ENCODE measurements around the gene MMAB. TPM values are rescaled to one million over a fixed set of nuclear protein-coding genes. Genes with fewer than 3 reads are reported as not detected.
A peak's percentile ranks its signal among the peaks of the same experiment; 100 is the strongest.

MMAB gene
- total RNA-seq, 1 donor from 2014 or later, result 48.1 TPM

DNA sequence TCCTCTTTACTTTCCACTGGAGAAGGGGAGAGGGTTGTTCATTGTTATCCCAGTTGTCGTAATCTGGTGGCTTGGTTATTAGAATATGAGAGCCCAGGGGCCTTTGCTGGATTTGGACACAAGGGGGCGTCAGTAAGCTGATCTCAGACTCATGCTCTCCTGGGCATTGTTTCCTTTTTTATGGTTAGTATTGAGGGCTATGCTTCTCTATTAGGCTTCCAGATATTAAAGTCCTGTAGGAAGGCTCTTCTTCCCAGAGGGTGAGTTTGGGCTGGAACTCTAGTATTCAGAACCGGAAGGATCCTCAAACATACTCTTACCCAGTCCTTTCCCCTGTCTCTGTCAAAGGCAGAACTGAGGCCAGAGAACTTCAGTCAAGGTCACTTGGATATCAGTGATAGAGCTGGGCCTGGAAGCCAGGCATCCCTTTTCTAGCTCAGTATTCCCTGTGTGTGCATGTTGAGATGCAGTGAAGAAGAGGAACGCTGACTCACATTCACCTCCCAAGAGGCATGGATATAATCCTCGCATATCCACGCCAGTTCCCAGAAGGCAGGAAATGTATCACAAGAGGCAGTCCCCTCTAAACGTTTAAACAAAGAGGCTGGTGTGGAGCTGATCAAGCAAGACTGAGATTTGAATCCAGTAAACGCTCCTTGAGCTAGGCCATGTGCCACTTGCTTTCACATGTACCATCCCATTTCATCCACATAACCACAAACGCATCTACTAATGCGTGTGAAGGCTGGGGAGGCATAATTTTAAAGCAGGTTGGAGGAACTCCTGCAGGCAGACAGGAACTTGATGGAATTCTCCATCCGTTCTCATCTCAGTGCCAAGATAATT, 54.3 kb downstream of the MMAB start:
- no peak for DNase-seq (ENCODE audit: low read depth)
- Histone ChIP-seq H3K36me3 (ENCODE audit: control insufficient read depth, insufficient read depth, low read length) (peaks cover 2% of the 10 kb centered on the region), H3K4me3 (ENCODE audit: low read depth, low read length) (no peak overlapping the region), H3K27me3 (ENCODE audit: control insufficient read depth, insufficient read depth, low read length) (no peaks in the 10 kb centered on the region)
- TF ChIP-seq, protein P1, sequence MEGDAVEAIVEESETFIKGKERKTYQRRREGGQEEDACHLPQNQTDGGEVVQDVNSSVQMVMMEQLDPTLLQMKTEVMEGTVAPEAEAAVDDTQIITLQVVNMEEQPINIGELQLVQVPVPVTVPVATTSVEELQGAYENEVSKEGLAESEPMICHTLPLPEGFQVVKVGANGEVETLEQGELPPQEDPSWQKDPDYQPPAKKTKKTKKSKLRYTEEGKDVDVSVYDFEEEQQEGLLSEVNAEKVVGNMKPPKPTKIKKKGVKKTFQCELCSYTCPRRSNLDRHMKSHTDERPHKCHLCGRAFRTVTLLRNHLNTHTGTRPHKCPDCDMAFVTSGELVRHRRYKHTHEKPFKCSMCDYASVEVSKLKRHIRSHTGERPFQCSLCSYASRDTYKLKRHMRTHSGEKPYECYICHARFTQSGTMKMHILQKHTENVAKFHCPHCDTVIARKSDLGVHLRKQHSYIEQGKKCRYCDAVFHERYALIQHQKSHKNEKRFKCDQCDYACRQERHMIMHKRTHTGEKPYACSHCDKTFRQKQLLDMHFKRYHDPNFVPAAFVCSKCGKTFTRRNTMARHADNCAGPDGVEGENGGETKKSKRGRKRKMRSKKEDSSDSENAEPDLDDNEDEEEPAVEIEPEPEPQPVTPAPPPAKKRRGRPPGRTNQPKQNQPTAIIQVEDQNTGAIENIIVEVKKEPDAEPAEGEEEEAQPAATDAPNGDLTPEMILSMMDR (IDR thresholded peaks at IDR 0.05; ENCODE audit: insufficient read depth, low read length, poor library complexity, severe bottlenecking), result peak; percentile 92

DNA sequence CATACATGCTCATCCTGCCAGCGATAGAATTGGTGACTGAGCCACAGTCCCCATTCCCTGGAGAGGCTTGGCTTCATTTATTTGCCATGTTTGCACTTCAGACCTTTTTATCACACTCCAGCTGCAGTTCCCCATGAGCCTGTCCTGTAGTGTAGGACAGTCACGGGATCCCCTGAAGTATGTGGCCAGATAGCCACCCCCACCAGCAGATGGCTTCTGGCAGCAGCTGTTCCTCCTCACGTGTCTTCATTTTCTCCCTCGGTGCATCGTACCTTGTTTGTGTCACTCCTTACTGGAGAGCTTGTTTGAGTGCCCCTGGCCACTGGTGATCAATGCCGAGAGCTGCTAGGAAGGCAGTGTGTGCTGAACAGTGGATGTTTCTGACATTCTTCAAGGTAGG, 55.7 kb downstream of the MMAB start:
- no peak for DNase-seq (ENCODE audit: low read depth)
- Histone ChIP-seq H3K27me3 (ENCODE audit: control insufficient read depth, insufficient read depth, low read length) (no peaks in the 10 kb centered on the region), H3K36me3 (ENCODE audit: control insufficient read depth, insufficient read depth, low read length) (peaks cover 2% of the 10 kb centered on the region), H3K4me3 (ENCODE audit: low read depth, low read length) (no peak overlapping the region)
- TF ChIP-seq, protein P1 (IDR thresholded peaks at IDR 0.05; ENCODE audit: insufficient read depth, low read length, poor library complexity, severe bottlenecking), result no peak

DNA sequence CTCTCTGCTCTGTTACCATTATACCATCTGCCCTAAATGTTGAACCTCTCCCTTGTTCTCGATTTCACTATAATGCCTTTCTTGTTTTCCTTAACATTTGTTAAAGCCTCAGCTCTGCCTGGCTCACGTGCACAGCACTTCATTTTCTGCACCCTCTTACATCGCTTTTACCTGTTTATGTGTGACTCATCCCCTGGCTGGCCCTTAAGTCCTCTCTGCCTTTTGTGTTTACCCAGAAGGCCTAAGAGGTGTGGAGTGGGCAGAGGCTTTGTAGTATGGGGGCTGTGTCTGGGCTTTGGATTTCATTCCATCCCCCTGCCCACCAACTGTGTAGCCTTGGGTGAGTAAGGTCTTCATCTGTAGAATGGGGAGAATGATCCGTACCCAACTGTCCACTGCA, 59.3 kb downstream of the MMAB start:
- DNase-seq (ENCODE audit: low read depth), result no peak
- peaks cover 1% of the 10 kb centered on the region for H3K36me3 ChIP-seq (ENCODE audit: control insufficient read depth, insufficient read depth, low read length)
- H3K27me3 ChIP-seq (ENCODE audit: control insufficient read depth, insufficient read depth, low read length), result no peaks in the 10 kb centered on the region
- TF ChIP-seq, protein P1 (IDR thresholded peaks at IDR 0.05; ENCODE audit: insufficient read depth, low read length, poor library complexity, severe bottlenecking), result no peak
- H3K4me3 ChIP-seq (ENCODE audit: low read depth, low read length), result no peak overlapping the region

DNA sequence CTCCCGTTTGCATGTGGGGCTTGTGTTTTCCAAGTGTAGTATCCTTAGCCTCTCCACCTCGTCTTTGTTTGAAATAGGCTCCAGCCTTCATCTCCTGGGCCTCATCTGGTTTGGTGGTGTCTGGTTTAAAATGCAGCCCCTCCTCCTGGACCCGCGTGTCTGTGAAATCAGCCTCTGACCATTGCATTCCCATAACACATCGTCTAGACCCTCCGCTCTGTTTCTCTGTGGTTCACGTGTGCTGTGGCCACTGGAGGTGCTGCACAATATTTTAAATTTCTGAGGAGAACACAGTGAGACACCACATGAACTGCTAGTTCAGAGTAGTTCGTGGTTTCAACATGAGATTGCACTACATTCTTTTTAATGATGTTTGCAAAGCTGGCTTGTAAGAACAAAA, 60.3 kb downstream of the MMAB start:
- Histone ChIP-seq H3K27me3 (ENCODE audit: control insufficient read depth, insufficient read depth, low read length) (no peaks in the 10 kb centered on the region), H3K4me3 (ENCODE audit: low read depth, low read length) (no peak overlapping the region), H3K36me3 (ENCODE audit: control insufficient read depth, insufficient read depth, low read length) (peaks cover 1% of the 10 kb centered on the region)
- DNase-seq (ENCODE audit: low read depth), result no peak
- TF ChIP-seq, protein P1 (IDR thresholded peaks at IDR 0.05; ENCODE audit: insufficient read depth, low read length, poor library complexity, severe bottlenecking), result no peak

DNA sequence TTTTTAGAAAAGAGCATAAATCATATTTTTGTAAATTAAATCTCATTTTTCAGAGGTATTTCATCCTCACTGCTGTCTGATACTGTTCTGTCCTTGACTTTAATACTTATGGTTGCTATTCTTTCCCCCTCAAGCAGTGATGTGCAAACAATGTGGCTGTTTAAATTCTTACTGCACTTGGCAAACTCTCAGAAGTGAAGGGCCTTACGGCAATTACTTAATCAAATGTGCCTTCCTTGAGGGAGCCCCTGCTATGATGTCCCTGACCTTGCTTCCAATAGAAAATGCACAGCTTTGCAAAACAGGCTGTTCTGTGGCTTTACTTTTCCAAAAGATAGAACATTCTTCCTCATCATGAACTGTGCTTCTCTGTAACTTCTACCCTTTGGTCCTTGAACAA, 60.7 kb downstream of the MMAB start:
- Histone ChIP-seq H3K27me3 (ENCODE audit: control insufficient read depth, insufficient read depth, low read length) (no peaks in the 10 kb centered on the region), H3K36me3 (ENCODE audit: control insufficient read depth, insufficient read depth, low read length) (peaks cover under 1% of the 10 kb centered on the region)
- DNase-seq (ENCODE audit: low read depth), result no peak

More for the DNA sequence above, 60.7 kb downstream of the MMAB start:
- H3K4me3 ChIP-seq (ENCODE audit: low read depth, low read length), result no peak overlapping the region
- TF ChIP-seq, protein P1 (IDR thresholded peaks at IDR 0.05; ENCODE audit: insufficient read depth, low read length, poor library complexity, severe bottlenecking), result no peak

Measured in kidney epithelial cell (primary cell).